Suppressor macrophage treated with lipopolysaccharide for 4 hours (primary cell): ENCODE data around the gene KEAP1.

Experiments used
- DNase-seq: peaks from one replicate; pipeline ENCODE4 v3.0.0-alpha.2; 2020

The KEAP1 gene

GRCh38 chr19:10442698-10443097 is 60.5 kb downstream of the KEAP1 start:
- DNase-seq: no peak

- DNase-seq: no peak
Observed at GRCh38 chr19:10439588-10439987, 63.6 kb downstream of the KEAP1 start.
